Measurements from ENCODE around the gene SRSF5. TPM values are rescaled to one million over a fixed set of nuclear protein-coding genes. Genes with fewer than 3 reads are reported as not detected.

Gene SRSF5
- total and polyA plus RNA-seq, 2 donors (not counting 1 experiment from before 2014, with no cell fraction given): 701 to 768 TPM

DNA sequence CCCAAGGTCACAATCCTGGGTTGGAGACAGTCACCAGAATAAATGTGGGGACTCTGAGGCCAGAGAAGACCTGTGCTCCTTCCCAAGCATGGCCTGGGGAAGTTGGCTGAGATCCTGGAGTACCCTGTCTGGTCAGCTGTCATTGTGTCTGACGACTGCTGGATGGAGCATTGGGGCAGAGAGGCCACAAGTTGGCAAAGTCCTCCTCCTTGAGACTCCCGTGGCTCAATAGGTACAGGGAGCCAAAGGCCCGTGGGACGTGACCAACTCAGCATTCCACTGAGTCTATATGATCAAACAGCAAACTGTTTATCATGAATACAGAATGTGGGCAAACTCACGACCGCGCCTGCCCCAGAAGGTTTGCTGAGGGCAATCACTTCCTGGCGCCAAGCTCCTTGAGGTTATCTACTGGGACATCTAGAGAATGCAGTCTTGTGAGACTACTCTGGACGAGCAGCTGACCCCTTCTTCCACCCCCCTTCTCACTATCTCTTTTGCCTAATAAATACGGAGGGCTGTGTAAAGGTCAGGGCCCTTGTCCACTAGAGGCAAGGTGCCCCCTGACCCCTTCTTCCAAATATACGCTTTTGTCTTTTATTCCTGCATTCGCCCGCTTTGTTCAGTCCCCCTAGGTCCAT, 44.4 kb downstream of the SRSF5 start:
- Histone ChIP-seq H3K27me3 (replicated peaks in 1 of 4; ENCODE audit: control extremely low read depth in 1 of 4, control insufficient read depth in 3 of 4, insufficient read depth in 4 of 4, low read length in 3 of 4) (no peaks in the 10 kb centered on the region), H2AFZ (ENCODE audit: insufficient read depth, low read depth, low read length, poor library complexity, severe bottlenecking) (no peak overlapping the region), H3K4me2 (replicated peaks; ENCODE audit: low read depth, low read length, poor library complexity, severe bottlenecking) (no peak overlapping the region), H3K9me3 (ENCODE audit: control extremely low read depth in 1 of 3, control insufficient read depth in 2 of 3, insufficient read depth in 1 of 3, low read length in 2 of 3) (peaks cover 0 to 3% (median 0%) of the 10 kb centered on the region in 3 donors), H3K79me2 (ENCODE audit: control insufficient read depth, insufficient read depth, low read length) (no peaks in the 10 kb centered on the region), H4K20me1 (ENCODE audit: control insufficient read depth, insufficient read depth, low read length, poor library complexity, severe bottlenecking) (no peaks in the 10 kb centered on the region), H3K36me3 (replicated peaks in 1 of 2; ENCODE audit: control extremely low read depth in 1 of 2, control insufficient read depth in 1 of 2, extremely low read depth in 1 of 2, insufficient read depth in 2 of 2, low read length in 1 of 2) (no peaks in the 10 kb centered on the region), H3K9ac (ENCODE audit: low read length) (no peak overlapping the region), H3K4me1 (ENCODE audit: control insufficient read depth in 2 of 2, insufficient read depth in 2 of 2, low read length in 2 of 2) (no peaks in the 10 kb centered on the region), H3K27ac (ENCODE audit: low read length in 2 of 2) (no peak overlapping the region), H3K4me3 (ENCODE audit: control extremely low read depth in 1 of 5, extremely low read depth in 1 of 5, insufficient read depth in 1 of 5, low read depth in 2 of 5, low read length in 4 of 5) (no peak overlapping the region)
- no peak overlapping the region for H3K4me3 Mint-ChIP-seq
- intact Hi-C loops (cut with micrococcal nuclease): no loop called here
- DNase-seq (no peak), ATAC-seq (ENCODE audit: low read depth) (no peak)
- H3K27ac Mint-ChIP-seq: no peak overlapping the region
- ChIA-PET CTCF (interaction anchor here (1.0 kb wide), 1 partner anchor 7 kb away, joined by 3 read pairs; no protein-coding TSS in a partner anchor), POLR2A (no interaction called here)
- no peaks in the 10 kb centered on the region for H3K4me1 Mint-ChIP-seq
- peaks cover 22% of the 10 kb centered on the region for H3K27me3 Mint-ChIP-seq
- no peak for TF ChIP-seq EZH2 (IDR thresholded peaks at IDR 0.05; ENCODE audit: borderline replicate concordance, insufficient read depth, low read depth, low read length, poor library complexity, severe bottlenecking)
- TF ChIP-seq, protein P1, sequence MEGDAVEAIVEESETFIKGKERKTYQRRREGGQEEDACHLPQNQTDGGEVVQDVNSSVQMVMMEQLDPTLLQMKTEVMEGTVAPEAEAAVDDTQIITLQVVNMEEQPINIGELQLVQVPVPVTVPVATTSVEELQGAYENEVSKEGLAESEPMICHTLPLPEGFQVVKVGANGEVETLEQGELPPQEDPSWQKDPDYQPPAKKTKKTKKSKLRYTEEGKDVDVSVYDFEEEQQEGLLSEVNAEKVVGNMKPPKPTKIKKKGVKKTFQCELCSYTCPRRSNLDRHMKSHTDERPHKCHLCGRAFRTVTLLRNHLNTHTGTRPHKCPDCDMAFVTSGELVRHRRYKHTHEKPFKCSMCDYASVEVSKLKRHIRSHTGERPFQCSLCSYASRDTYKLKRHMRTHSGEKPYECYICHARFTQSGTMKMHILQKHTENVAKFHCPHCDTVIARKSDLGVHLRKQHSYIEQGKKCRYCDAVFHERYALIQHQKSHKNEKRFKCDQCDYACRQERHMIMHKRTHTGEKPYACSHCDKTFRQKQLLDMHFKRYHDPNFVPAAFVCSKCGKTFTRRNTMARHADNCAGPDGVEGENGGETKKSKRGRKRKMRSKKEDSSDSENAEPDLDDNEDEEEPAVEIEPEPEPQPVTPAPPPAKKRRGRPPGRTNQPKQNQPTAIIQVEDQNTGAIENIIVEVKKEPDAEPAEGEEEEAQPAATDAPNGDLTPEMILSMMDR (IDR thresholded peaks at IDR 0.05): no peak
- H3K9me3 Mint-ChIP-seq (ENCODE audit: insufficient read depth): no peaks in the 10 kb centered on the region
- 94% methylated on average over 11 of the region's 13 CpGs for WGBS (ENCODE audit: insufficient coverage)

DNA sequence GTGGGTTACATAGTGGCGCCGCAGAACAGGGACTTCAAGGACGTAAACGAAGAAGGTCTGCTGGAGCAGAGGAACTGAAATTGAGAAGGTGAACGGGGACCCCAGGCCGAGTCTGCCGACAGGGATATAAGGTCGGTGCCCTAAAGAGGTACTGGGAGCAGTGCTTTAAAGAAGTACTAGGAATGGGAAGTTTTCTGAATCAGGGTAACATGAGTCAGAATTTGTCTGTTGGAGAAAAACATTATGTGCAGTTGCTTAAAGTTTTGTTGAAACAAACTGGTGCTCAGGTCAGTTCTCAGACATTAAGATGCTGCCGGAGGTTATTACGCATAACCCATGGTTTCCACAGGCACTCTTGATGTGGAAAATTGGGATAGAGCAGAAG, 44.9 kb downstream of the SRSF5 start:
- no peak for DNase-seq
- 93% methylated on average over 10 of the region's 10 CpGs for WGBS (ENCODE audit: insufficient coverage)
- no peak overlapping the region for H3K9ac ChIP-seq (ENCODE audit: low read length)
- H3K9me3 ChIP-seq (ENCODE audit: control extremely low read depth in 1 of 3, control insufficient read depth in 2 of 3, insufficient read depth in 1 of 3, low read length in 2 of 3): peaks cover 0 to 3% (median 0%) of the 10 kb centered on the region in 3 donors
- H3K4me1 Mint-ChIP-seq: no peaks in the 10 kb centered on the region
- intact Hi-C loops (cut with micrococcal nuclease): no loop called here
- ChIA-PET POLR2A (no interaction called here), CTCF (no interaction called here)
- no peak for ATAC-seq (ENCODE audit: low read depth)
- H3K36me3 ChIP-seq (replicated peaks in 1 of 2; ENCODE audit: control extremely low read depth in 1 of 2, control insufficient read depth in 1 of 2, extremely low read depth in 1 of 2, insufficient read depth in 2 of 2, low read length in 1 of 2): no peaks in the 10 kb centered on the region
- no peaks in the 10 kb centered on the region for H3K79me2 ChIP-seq (ENCODE audit: control insufficient read depth, insufficient read depth, low read length)
- H3K27ac Mint-ChIP-seq: no peak overlapping the region
- H3K27me3 ChIP-seq (replicated peaks in 1 of 4; ENCODE audit: control extremely low read depth in 1 of 4, control insufficient read depth in 3 of 4, insufficient read depth in 4 of 4, low read length in 3 of 4): no peaks in the 10 kb centered on the region
- TF ChIP-seq, protein P1 (IDR thresholded peaks at IDR 0.05): no peak
- no peak for TF ChIP-seq EZH2 (IDR thresholded peaks at IDR 0.05; ENCODE audit: borderline replicate concordance, insufficient read depth, low read depth, low read length, poor library complexity, severe bottlenecking)
- H3K9me3 Mint-ChIP-seq (ENCODE audit: insufficient read depth): no peaks in the 10 kb centered on the region
- no peaks in the 10 kb centered on the region for H4K20me1 ChIP-seq (ENCODE audit: control insufficient read depth, insufficient read depth, low read length, poor library complexity, severe bottlenecking)
- H3K4me1 ChIP-seq (ENCODE audit: control insufficient read depth in 2 of 2, insufficient read depth in 2 of 2, low read length in 2 of 2): no peaks in the 10 kb centered on the region
- peaks cover 22% of the 10 kb centered on the region for H3K27me3 Mint-ChIP-seq
- no peak overlapping the region for H3K4me3 ChIP-seq (ENCODE audit: control extremely low read depth in 1 of 5, extremely low read depth in 1 of 5, insufficient read depth in 1 of 5, low read depth in 2 of 5, low read length in 4 of 5)
- H3K27ac ChIP-seq (ENCODE audit: low read length in 2 of 2): no peak overlapping the region
- H3K4me2 ChIP-seq (replicated peaks; ENCODE audit: low read depth, low read length, poor library complexity, severe bottlenecking): no peak overlapping the region
- no peak overlapping the region for H3K4me3 Mint-ChIP-seq
- H2AFZ ChIP-seq (ENCODE audit: insufficient read depth, low read depth, low read length, poor library complexity, severe bottlenecking): no peak overlapping the region
